GM18499 (cell line): Measurements from ENCODE around the gene GADD45A.

Experiments used
- ATAC-seq: cut with Tn5 transposase; IDR thresholded peaks from one replicate; pipeline ENCODE4 v1.9.1; 2021; ENCODE audit warnings: moderate number of reproducible peaks; ENCODE audit not compliant: insufficient read depth, unreplicated experiment

Gene GADD45A

DNA sequence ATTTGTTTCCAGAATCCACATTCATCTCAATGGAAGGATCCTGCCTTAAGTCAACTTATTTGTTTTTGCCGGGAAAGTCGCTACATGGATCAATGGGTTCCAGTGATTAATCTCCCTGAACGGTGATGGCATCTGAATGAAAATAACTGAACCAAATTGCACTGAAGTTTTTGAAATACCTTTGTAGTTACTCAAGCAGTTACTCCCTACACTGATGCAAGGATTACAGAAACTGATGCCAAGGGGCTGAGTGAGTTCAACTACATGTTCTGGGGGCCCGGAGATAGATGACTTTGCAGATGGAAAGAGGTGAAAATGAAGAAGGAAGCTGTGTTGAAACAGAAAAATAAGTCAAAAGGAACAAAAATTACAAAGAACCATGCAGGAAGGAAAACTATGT lies 2.6 kb downstream of the GADD45A start:
- ATAC-seq: no peak

DNA sequence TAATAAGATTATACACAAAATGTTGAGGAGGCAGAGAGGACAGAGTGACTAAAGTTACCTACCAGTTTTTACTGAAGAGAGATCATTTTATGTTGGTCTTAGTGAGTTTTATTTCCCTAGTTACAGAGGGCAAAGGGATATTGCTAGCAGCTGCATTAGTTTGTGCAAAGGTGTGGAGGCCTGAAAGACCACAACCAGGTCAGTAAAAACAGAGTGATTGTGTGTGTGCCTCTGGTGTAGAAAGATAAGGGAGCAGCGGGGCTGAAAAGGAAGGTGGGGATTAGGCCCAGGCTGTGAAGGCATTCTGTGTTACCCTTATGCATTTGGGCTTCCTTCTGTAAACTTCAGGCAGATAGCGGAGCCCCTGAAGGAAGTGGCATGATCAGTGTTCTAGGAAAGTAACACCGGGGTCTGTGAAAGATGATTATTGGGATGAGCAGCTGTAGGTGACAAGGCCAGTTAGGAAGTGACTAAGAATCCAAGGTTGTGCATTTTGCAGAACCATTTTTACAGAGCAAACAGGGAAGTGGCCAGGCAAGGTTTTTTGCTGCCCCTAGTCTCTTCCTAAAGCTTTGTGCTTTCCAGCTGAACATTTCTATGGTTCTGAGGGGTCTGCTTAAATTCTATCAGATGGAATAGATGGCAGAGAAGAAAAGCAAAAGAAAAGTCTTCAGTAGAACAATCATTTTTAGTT lies 3.7 kb downstream of the GADD45A start:
- ATAC-seq: no peak

DNA sequence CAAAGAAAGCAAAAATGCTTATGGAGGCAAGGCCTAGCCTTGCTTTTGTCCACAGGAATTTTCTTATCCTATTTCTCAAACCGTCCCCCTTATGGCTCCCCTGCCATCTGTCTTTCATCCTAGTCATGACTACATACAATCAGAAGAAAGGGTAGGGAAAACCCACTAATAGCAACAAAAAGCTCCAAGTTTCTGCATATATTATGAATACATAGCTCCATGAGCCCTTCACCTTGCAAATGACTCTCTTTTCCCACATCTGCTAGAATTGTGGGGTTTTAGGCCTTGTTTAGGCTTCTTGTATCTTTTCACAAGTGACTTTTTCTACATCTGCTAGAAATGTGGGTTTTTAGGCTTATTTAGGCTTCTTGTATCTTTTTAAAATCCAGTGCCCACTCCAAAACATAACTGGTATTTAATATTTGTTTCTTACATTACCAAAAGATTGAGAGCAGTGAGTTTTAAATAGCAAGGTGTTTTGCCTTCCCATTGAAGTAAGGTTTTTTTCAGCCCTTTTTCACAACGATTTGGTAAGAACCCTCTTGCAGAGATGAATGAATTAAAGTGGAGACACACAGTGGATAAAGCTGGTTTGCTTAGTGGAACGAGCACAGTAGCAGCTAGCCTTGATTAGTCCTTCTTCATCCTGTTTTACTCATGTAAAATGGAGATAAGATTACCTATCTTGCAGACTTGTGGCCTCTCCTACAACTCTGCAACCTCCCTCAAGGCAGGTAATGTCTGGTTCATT lies 4.4 kb downstream of the GADD45A start:
- no peak for ATAC-seq

DNA sequence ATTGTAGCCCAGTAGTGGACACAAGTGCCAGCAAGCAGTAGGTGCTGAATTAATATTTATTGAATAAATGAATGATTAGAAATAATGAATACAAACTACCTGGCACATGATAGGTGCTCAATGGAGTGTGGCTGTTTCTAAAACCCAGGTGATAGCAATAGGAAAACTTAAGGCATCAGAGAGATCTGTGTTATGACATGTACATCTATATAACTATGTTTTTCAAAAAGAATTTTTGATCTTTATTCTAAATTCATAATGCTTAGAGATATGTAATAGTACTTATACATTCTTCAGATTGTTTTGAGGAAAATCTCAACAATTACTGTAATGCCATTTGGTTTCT lies 5.0 kb downstream of the GADD45A start:
- ATAC-seq: no peak

DNA sequence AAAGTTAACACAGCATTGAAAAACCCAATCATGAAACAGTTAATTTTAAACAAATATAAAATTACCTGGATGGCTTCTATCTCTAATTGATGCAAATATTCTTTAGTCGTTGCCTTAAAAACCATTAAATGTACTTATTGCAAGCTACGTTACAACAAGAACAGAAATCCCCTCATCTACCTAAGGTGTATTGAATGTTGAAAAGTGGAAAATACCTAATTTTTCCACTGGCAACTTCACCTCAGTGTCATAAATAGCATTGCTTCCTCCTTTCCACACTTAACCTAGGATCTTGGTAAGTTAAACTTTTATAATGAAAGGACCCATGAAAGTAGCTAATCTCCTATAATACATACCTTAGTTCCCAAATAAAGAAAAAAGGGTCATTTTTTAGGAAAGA lies 5.4 kb downstream of the GADD45A start:
- no peak for ATAC-seq

DNA sequence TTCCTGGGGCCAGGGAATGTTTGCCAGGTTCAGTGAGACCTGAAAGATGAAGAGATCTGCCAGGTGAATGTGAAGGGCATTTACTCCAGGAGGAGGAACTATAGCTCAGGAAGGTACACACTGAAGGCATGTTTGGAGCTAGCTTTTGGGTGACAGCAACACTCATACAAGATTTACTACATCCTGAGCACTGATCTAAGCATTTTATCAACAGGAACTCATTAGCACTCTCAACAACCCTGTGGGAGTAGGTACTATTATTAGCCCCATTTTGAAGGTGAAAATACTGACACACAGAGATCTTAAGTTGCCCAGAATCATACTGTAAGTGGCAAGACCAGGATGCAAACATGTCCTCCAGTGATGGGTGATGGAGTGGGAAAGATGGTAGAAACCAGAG lies 6.7 kb downstream of the GADD45A start:
- no peak for ATAC-seq

DNA sequence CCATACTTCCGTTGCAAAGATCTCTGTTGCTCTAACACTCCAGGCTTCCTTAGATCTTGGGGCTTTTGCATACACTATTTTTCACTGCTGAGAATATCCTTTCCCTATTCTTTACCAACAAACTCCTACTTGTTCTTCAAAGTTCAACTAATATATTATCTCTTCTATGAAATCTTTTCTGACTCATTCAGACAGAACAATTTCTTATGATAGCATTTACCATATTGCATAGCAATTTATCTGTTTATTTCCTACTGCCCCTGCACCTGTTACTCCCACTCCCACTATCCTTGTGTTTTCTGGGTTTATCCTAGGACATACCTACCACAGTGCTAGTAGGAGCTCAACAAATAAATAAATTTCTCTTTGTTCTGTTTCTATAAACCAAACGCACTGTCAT lies 11.0 kb downstream of the GADD45A start:
- no peak for ATAC-seq

DNA sequence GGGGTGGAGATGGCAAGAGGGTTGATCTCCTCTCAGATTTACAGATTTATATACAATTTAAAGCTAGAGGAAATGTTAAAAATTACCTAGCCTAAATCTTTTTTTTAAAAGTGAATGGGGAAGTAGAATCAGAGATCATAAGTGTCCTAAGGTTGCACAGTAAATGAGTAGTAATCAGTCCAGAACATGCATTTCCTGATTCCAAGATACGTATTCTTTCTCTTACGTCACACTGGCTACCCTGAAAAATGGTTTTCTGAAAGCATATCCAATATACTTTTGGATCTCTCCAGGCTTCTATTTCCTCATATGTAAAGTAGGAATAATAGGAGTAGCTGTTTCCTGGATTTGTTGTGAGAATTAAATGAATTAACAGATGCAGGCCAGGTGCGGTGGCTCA lies 11.7 kb downstream of the GADD45A start:
- ATAC-seq: no peak

DNA sequence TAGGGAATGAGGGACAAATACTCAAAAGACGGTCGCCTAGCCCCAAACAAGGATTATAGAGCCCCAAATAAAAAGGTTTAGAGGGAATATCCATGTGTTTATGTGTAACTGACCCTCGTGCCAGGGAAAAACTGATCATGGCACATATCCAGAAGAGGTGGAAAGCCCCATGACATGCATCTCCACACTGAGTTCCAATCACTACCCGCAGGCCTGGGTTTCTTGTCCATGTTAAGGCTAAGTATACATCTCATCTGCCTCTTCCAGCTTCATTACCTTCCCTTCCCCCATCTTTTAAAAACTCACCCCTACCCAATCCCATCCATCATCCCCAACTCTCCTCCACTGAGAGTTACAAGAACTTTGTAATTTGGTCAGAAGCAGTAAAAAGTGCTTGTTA lies 15.2 kb downstream of the GADD45A start:
- no peak for ATAC-seq

DNA sequence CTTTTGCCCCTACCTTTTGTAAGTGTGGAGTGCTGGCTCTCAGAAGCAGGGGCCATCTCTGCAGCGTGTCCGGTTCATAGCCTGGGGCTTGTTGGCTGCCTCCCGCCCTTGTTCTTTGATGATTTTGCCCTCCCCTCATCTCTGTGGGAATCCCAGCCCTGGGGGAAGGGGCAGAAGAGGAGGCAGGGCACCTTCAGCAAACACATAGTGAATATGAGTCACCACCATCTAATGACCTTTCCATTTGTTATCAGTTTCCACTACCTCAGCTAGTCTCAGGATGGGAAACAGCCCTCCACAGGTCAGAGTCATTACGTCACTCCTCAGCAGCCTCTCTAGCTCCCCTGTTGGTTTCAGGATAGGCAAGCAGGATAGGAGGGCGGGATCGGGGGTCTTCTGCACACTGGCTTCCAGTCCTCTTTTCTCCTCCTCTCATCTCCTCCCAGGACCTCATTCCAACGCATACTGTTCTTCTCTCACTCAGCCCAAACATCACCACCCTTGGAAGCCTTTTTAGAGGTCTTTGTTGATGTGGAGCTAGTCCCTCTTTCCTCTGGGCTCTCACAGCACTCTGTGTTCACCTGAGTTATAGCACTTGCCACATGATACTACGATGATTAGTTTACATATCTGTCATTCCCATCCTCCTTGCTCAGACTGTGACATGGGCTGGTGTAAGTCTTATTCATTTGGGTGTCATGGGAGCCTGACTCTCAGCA lies 15.8 kb downstream of the GADD45A start:
- no peak for ATAC-seq

DNA sequence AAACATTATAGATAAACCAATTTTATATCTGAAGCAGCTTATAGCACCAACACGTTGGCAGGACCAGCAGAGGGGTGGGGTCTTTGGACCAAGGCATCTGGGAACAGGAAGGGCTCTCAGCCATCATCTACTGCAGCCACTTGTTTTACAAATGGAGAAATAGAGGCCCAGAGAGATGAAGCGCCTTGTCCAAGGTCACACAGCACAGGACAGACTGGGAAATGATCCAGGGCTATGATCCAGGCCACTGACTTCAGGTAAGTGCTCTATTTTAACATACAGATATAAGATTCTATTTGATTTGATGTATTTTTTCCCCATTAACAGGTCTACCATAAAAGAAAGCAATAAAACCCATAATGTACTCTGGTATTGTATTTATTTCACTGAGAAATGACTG lies 16.9 kb downstream of the GADD45A start:
- ATAC-seq: no peak

DNA sequence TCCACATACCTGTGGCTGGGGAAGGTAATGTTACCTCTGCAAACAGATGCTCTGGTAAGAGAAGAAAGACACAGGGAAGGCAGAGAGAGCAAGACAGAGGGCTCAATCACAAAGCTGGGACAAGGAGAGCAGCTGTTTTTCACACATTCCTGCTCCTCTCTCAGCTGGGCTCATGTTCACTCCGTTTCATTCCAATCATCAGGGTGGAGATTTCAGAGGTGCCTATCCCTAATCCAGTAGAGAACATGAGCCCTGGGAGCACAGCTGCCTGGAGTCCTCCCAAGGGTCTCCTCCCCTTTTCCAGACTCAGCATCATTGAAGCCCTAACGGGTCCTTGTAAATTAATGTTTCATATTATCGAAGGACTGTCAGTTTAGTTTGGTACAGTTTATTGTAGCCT lies 19.4 kb downstream of the GADD45A start:
- ATAC-seq: no peak

DNA sequence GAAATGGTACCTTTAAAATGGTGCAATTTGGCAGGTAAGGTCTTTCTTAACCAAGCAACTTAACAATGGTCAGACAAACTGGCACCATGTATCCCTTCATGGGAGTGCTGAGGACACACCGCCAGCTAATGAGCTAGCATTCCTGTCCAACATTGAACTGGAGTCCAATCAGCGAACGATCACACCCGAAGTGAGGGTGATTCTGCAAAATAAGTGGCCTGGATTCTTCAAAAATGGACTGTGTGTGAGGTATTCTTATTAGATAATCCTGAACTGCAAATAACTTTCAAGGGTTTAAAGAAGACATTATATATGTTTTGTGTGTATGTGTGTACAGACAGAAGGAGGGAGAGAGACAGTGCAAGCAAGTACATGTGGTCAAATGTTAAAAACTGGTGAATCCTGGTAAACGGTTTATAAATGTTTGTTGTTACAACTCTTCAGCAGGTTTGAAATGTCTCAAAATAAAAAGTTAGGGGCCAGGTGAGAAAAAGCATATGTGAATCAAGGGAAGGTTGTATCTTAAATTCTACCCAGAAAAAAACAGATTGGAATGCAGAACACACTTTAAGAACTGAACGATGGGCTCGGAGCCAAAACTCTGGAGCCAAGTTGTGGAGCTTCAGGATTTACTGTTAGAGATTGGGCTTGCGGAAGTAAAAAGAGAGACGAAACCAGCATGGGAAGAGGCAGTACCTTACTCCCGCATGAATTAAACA lies 20.9 kb downstream of the GADD45A start:
- no peak for ATAC-seq

DNA sequence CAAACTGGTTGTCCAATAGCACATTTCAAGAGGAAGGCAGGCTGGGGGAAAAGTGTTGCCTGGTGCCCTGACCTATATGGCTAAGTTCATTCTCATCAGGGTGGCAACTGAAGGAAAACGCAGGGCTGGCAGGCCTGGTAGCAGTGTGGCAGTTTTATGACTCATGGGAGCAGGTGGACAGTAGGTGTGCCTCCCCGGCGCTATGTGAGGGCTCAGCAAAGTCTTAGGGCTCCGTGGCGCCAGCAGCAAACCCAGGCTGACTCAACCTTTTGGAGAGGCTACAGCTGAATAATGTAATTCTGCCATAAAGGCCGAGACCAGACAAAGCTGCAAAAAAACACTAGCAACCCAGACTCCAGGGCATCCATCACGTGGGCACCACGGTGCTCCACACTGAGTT lies 23.6 kb downstream of the GADD45A start:
- ATAC-seq: no peak

DNA sequence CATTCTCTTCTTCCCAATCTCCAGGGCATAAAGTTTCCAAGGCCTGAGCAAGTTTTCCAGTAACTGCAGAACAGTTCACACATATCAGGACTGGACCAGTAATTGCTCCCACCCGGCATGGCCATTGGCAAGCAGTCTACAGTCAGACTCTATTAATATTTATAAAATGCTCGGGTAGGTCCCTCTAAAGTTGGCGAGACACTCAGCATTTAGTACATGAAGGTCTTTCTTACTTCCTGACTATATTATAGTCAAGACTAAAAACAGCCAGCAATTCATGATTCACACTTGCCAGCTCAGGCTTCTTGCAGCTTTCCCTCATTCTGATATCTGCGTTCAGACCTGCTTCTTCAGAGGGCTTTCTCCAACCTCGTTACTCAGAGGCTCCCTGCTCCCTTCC lies 25.4 kb downstream of the GADD45A start:
- no peak for ATAC-seq

DNA sequence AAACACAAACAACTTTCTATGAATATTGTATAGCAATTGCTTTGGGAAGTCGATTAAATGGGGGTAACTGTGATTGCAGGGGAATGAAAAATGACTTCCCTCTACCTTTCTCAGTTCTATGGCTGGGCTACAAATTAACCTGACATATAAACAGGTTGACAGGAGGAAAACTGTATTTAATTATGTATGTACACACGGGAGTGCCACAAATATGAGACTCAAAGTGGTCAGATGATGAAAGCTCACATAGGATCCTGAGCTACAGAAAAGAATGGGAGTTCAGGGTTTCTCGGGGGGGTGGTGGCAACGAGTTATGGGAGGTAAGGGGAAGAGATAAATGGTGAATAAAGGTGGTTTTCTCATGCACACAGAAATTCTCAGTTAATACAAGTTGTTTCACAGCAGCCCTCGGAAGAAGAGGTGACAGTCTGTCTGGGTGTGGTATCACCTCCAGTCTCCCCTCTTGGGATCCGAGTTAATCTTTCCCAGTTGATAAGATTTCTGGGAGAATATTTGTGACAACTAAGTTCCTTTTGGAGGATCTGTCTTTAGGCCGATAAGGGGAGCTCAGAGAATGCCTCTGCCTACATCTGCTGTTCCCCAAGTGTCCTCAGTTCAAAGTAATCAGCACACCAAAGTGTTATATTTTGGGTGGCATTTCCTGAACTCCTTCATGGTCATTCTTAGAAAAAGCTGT lies 26.3 kb downstream of the GADD45A start:
- no peak for ATAC-seq

DNA sequence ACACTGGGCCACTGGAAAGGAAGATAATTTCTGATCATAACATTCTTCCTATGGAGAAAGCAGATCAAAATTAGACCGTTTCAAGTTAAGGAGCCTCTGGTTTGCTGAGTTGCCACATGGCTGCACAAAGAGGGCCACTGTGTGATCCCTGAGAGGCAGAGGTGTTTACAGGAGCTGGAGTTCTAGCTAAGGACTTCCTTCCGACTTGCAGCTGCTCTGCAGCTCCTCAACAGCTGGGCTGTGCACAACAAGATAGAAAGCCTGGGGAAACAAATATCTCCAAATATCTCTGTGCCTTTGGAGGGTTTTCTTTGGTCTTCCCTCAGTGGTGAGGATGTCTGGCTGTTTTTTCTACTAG lies 26.8 kb downstream of the GADD45A start:
- no peak for ATAC-seq

DNA sequence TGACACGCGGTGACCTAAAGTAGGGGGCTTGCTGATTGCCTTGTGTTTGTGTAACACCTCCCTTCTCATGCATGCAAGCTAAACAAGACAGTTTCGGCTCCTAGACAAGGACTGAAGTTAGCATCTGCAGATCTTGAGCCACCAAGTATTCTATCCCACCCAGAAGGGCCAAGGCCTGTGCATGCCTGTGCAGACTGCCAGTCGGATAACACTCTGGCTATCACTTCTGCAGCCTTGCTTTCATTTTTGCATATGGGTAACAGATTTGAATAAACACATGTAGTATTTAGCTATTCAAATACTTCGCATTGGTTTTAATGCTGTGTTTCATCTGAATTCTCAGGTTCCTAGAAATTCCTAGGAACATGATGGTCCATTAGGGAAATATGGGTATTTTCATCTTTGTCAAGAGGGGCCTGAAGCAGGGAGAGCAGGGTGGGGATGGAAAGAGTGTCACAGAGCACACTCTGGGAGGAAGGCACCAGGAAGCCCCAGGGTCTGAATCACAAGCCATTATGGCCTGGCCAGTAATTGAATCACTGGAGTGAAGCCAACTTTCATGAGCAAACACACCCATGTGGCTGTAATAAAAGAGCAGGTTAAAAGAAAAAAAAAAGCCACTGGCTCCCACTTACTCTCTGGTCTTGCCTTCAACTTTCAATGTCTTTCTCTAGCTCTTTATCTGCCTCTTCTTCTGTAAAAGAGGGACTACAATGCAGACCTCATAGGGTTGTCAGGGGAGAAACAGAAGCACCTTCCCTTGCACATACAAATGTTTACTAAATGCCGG lies 28.3 kb downstream of the GADD45A start:
- ATAC-seq: no peak

DNA sequence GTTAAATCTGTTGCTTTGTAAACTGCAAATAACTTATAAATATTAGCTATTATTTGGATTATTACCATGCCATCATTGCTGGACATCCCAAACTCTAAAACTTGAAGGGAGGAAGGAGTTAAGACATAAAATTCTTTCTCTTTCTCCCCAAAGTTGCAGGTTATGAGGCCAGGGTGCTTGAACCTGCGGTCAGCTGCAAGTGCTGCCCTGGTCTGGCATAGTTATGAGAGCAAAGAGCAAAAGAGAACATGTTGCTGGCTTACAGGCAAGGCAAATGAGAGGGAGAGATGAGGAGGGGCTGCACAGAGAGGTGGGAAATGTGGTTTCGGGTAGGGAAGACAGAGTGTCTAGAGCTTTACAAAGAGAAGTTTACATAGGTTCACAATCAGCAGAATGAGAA lies 30.8 kb downstream of the GADD45A start:
- ATAC-seq: no peak

DNA sequence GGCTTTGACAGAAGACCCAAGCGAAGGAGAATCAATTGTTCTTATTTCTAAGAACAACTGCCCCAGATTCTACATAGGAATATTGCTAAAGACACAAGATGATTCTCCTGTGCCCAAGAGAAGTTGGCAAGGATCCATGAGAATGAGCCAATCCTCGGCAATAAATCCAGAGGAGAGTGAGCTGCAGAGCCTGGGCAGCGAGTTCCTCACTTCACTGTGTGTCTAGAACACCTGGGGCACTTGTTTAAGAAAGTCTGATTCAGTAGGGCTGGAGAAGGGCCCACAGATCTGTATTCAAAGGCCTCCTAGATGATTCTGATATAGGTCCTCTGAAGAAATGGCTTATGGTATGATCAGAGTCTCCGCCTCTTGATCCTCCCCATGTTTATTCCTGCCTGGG lies 31.8 kb downstream of the GADD45A start:
- ATAC-seq: no peak
